GM12874 (cell line): Measurements from ENCODE around the gene CSNK1A1L.

Experiments
- CTCF ChIP-seq: IDR thresholded peaks from 2 replicates; pipeline ENCODE4 v1.5.1; 2011; ENCODE audit warnings: low read depth, mild to moderate bottlenecking, control low read depth, low read length, moderate library complexity; ENCODE audit not compliant: insufficient read depth

The CSNK1A1L gene

DNA sequence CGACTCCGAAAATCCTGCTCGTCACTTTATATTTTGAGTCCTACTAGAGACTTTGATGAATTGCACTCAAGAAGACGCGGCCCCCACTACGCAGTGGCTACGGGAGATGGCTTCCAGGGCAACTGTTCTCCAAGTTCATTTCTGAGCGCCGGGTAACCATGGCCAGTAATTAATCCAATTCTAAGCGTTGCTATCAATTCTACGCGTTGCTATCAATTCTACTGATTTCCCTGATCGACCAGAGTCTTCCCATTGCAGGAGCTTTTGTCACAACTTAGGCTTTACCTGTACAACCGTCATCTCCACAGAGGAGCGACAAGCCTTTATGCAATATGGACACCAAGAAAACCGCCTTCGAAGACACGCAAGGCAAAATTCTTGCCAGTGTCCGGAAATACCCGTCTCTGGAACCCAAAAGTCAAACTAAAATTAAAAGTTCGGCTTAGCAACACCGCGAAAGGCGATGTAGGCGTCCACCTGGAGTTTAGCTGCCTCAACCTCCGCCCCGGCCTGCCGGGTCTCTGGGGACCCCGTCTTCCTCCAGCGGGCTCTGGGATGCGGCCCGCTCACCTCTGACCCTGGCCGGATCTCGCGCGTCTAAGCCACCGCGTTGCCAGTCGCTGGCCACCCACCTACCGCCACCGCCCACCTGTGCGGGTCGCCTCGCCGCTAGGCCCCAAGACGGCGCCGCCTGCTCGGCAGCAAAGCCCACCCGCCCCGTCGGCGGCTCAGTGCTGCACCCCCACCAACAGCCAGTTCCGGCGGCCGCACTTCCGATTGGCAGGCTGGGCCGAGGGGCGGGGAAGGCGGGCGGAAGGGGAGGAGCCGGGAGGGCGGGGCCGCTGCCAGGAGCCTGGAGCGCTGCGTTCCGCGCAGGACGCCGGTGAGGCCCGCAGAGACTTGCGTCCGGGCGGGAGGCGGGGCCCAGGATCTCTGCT, 46.3 kb downstream of the CSNK1A1L start, which contains the start of gene SUPT20H:
TSS of gene SUPT20H (minus strand) at position 779 of the 938 bp plus-strand sequence. CDS start 8,198 bp downstream, outside the sequence.
- no peak for TF ChIP-seq CTCF
